ENCODE measurements around the gene ARNT2.
A peak's percentile ranks its signal among the peaks of the same experiment; 100 is the strongest.

Gene ARNT2

DNA sequence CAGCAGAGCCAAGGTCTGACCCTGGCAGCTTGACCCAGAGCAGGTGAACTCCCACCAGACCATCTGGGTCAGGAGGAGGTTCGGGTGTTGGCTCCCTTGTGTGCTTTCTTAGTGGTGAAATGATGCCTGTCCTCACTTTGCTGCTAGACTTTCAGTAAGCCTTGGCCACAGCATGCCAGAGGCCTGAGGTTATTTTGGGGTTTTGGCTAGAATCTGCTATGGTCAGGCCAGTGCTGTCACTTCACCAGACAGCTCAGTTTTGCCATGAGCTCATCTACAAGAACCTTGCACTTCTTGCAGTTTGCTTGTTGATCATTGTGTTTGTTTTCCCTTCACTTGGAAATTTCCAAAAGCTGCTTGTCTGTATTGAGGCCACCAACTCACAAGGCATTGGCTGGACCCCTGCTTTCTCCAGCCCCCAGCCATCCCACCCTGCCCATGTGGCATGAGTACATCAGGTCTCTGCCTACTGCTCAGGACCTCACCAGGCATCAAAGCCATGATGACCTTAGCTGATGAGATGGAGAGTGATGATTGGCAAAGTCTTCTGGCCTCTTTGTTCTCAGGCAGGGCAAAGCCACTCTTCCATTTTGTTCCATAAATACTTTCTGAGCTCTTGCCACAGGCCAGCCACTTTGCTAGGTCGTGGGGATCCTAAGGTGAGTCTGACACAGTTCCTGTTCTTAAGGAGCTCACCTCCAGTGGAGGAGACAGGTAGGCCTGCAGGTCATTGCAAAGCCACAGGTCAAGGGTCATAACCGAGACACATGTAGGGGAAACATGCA, 122.6 kb downstream of the ARNT2 start:
- no peak for TF ChIP-seq ZFX (IDR thresholded peaks at IDR 0.05; ENCODE audit: borderline replicate concordance)
- no peak overlapping the region for H3K27ac ChIP-seq

DNA sequence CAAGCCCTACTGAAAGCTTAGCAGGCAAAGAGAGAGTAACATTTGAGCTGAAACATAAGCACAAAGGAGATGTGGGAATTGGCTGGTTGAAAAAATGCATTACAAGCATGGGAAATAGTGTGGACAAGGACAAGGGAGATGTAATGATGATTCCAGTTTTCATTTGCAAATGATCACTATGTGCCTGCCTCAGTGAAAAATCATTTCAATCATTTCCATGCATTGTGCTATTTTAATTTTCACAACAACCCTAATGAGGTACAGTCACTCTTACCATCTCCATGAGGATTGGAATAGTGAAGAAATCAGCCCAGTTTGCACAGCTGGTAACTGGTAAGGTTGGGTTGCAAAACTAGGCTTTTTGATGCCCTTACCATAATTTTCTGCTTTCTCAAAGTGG, 123.2 kb downstream of the ARNT2 start:
- TF ChIP-seq ZFX (IDR thresholded peaks at IDR 0.05; ENCODE audit: borderline replicate concordance) = no peak
- TF ChIP-seq, protein P1, sequence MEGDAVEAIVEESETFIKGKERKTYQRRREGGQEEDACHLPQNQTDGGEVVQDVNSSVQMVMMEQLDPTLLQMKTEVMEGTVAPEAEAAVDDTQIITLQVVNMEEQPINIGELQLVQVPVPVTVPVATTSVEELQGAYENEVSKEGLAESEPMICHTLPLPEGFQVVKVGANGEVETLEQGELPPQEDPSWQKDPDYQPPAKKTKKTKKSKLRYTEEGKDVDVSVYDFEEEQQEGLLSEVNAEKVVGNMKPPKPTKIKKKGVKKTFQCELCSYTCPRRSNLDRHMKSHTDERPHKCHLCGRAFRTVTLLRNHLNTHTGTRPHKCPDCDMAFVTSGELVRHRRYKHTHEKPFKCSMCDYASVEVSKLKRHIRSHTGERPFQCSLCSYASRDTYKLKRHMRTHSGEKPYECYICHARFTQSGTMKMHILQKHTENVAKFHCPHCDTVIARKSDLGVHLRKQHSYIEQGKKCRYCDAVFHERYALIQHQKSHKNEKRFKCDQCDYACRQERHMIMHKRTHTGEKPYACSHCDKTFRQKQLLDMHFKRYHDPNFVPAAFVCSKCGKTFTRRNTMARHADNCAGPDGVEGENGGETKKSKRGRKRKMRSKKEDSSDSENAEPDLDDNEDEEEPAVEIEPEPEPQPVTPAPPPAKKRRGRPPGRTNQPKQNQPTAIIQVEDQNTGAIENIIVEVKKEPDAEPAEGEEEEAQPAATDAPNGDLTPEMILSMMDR (IDR thresholded peaks at IDR 0.05) = no peak
- no peak overlapping the region for H3K27ac ChIP-seq

DNA sequence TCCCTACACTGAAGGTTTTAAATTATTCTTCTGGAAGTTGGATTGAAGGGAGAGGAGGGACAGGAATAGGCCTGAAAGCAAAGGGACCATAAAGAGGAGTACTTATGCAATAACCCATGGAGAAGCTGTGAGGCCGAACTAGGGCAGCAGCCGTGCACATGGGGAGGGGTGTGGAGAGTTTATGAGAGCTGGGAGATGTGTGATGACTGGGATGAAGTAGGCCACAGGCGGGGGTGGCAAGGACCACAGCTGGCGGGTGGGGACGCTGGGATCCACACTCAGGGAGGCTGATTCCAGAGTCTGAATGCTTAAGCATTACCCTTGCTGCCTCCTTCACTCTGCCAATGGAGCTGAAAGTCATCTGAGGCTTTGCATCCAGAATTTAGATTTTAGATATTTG, 123.8 kb downstream of the ARNT2 start:
- no peak overlapping the region for H3K27ac ChIP-seq
- no peak for TF ChIP-seq ZFX (IDR thresholded peaks at IDR 0.05; ENCODE audit: borderline replicate concordance)

DNA sequence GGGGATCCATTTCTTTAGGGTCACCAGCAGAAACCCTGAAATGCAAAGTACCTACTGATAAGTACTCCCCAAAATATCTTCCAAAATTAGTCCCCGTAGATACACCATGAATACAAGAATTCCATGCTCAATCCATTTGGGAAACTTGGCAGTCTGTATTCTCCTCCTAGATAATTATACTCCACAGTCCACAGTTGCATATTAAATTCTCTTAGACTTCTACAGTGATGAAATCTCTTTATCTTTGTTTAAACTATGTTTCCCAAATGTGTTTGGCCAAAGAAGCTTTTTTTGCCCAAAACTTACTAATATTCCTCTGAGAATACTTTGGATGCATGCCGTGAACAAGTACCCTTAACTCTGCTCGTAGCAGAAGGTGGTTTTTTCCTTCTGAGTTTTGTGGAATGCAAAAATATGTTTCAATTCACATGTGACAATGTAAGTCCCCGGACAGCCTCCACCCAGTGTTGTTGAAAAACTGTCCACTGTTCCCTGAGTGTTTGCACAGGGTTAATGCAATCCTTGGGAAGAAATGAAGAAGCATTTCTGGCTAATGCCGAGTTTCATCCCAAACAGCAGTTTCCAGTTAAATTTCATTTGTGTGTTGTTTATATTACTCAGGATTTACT, 126.7 kb downstream of the ARNT2 start:
- no peak overlapping the region for H3K27ac ChIP-seq
- TF ChIP-seq ZFX (IDR thresholded peaks at IDR 0.05; ENCODE audit: borderline replicate concordance) = no peak
- TF ChIP-seq, protein P1 (IDR thresholded peaks at IDR 0.05) = no peak

DNA sequence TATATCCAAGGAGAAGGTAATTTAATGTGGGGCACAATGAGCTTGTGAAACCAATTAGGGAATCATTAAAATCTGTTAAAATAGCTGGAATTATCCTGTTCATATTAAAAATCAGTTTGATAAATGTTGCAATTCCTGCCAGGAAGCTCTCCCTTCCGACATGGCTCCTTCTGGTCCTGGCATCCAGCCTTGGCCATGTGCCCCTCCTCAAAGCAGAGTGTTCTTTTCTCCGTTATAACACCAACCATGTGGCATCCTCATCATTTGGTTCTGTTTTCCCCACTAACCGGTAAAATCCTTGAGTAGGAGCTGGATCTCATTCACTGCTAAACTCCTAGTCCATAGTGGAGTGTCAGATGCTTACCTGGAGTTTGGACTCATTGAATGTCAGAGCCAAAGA, 127.2 kb downstream of the ARNT2 start:
- no peak for TF ChIP-seq ZFX (IDR thresholded peaks at IDR 0.05; ENCODE audit: borderline replicate concordance)
- TF ChIP-seq, protein P1 (IDR thresholded peaks at IDR 0.05) = no peak

DNA sequence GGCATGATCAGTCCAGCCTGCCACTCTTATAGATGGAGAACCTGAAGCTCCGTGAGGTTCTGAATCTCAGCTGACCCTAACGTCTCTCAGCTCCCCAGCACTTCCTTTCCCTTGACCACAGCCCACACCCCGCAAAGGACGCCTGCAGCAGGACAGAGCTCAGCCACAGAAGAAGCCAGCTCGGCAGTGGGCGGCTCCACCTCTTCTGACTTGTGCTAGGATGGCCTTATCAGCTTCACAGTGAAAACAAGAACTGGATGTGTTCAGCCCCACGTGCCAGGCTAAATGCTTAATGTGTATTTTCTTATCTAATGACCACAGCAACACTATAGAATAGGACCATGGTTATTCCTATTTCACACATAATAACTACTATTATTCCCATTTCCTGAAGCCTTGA, 127.6 kb downstream of the ARNT2 start:
- no peak overlapping the region for H3K27ac ChIP-seq
- TF ChIP-seq, protein P1 (IDR thresholded peaks at IDR 0.05) = no peak
- no peak for TF ChIP-seq ZFX (IDR thresholded peaks at IDR 0.05; ENCODE audit: borderline replicate concordance)

More for the DNA sequence above, 127.2 kb downstream of the ARNT2 start:
- H3K27ac ChIP-seq = no peak overlapping the region

DNA sequence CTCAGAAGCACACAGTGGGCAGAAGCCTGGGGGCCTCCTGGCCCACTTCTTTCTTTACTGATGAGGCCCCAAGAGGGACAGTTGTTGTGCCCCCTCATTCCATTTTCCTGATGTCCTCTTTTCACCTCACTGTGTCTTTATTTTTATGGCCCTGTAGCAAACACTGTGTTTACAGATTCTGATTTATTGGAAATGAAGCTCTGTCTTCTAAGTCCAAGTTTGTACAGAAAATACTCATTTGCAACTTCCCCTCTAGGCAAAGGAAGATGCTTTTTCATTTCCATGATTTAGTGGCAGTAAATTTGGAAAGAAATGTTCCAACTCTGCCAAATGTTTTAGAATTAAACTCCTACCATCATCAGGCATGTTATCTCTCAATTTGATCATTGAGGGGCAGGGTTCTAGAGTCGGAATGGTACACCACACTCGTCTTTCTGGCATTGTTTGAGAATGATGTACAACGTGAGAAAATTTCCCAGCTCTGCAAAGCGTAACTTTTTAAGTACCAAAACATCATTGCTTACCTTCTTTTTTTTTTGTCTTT, 129.7 kb downstream of the ARNT2 start:
- H3K27ac ChIP-seq = no peak overlapping the region
- TF ChIP-seq ZFX (IDR thresholded peaks at IDR 0.05; ENCODE audit: borderline replicate concordance) = no peak

DNA sequence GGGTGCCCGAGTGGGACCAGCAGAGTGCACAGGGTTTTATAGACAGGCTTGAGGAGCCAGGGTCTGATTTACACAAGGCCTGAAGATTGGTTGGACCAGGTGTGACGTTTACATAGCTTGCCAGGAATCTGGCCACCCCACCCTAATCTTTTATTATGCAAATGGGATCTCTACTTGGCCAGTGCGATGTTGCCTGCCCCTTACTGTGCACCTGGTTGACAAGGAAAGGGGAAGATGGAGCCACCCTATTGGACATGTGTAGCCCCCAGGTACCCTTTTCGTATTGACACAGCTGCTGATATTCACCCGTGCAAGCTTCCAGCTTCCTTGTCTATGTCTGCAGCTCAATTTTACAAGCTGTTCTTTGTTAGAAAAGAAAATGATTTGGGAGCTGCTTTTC, 132.0 kb downstream of the ARNT2 start:
- H3K27ac ChIP-seq = peak overlapping the region; percentile 51
- TF ChIP-seq, protein P1 (IDR thresholded peaks at IDR 0.05) = no peak
- no peak for TF ChIP-seq ZFX (IDR thresholded peaks at IDR 0.05; ENCODE audit: borderline replicate concordance)

Measured in 22Rv1 (cell line).